H1 (cell line): Measurements from ENCODE around the gene TFDP3. TPM values are rescaled to one million over a fixed set of nuclear protein-coding genes. Genes with fewer than 3 reads are reported as not detected.

Source experiments
- CTCF ChIA-PET: fragments of 300-600 bp; sonication (Branson Sonifier 250); formaldehyde crosslinking; loops from one replicate; lab custom pipeline; 2021; ENCODE audit not compliant: partially characterized antibody; lab: Charles Lee
- POLR2A ChIA-PET: fragments of 300-600 bp; sonication (Branson Sonifier 250); formaldehyde crosslinking; loops from one replicate; lab custom pipeline; 2021; ENCODE audit warnings: inconsistent platforms; ENCODE audit not compliant: partially characterized antibody; lab: Charles Lee
- DNase-seq, 2 experiments: peaks; one replicate each; pipeline versions ENCODE4 v3.0.0 to v3.0.0-alpha.2; 2010 to 2022; ENCODE audit warnings: low spot score in 2 of 2, low read depth in 1 of 2, mixed read lengths in 1 of 2
- FAIRE-seq: peaks from 2 replicates; lab custom pipeline; 2011; peaks lifted over from hg19 to GRCh38; lab: Jason Lieb, UNC
- H2AFZ ChIP-seq: 2 replicates; pipeline ENCODE4 v1.8.1; 2012; ENCODE audit warnings: low read length, inconsistent platforms
- H2AK5ac ChIP-seq: 2 replicates; pipeline ENCODE4 v1.6.1; 2013; ENCODE audit warnings: low read depth, low read length
- H2BK120ac ChIP-seq: replicated peaks from 2 replicates; pipeline ENCODE3; 2013; ENCODE audit warnings: low read depth, low read length, inconsistent platforms
- H2BK12ac ChIP-seq: 2 replicates; pipeline ENCODE4 v1.6.1; 2013; ENCODE audit warnings: low read depth, low read length
- H2BK15ac ChIP-seq: 2 replicates; pipeline ENCODE4 v1.6.1; 2013; ENCODE audit warnings: low read length
- H2BK20ac ChIP-seq: 2 replicates; pipeline ENCODE4 v1.6.1; 2013; ENCODE audit warnings: low read length
- H2BK5ac ChIP-seq: 2 replicates; pipeline ENCODE4 v1.6.1; 2013; ENCODE audit warnings: low read depth, low read length
- H3K14ac ChIP-seq: 2 replicates; pipeline ENCODE4 v1.6.1; 2013; ENCODE audit warnings: inconsistent platforms; ENCODE audit not compliant: insufficient read length
- H3K18ac ChIP-seq: 2 replicates; pipeline ENCODE4 v1.6.1; 2013; ENCODE audit warnings: low read length; ENCODE audit errors: extremely low read depth
- H3K23ac ChIP-seq: 2 replicates; pipeline ENCODE4 v1.6.1; 2013; ENCODE audit warnings: inconsistent platforms; ENCODE audit not compliant: insufficient read length
- H3K23me2 ChIP-seq: 2 replicates; pipeline ENCODE4 v1.6.1; 2013; ENCODE audit warnings: low read depth, low read length
- H3K27ac ChIP-seq: 2 replicates; pipeline ENCODE4 v1.6.1; 2011; ENCODE audit warnings: low read depth, low read length, inconsistent platforms
- H3K27me3 ChIP-seq, 4 experiments: replicated peaks in 1 of 4; 1 replicate in 1 of 4; 2 replicates in 3 of 4; pipeline versions ENCODE4 v1.6.1 to v1.8.1; 2011 to 2013; ENCODE audit warnings: low read length in 3 of 4, mild to moderate bottlenecking in 3 of 4, inconsistent platforms in 2 of 4, mixed read lengths in 2 of 4, moderate library complexity in 1 of 4; ENCODE audit not compliant: control insufficient read depth in 3 of 4, insufficient read depth in 3 of 4; ENCODE audit errors: extremely low read depth in 1 of 4
- H3K36me3 ChIP-seq, 4 experiments: 2 replicates each; pipeline versions ENCODE4 v1.6.1 to v1.8.1; 2011 to 2013; ENCODE audit warnings: mild to moderate bottlenecking in 4 of 4, low read length in 3 of 4, moderate library complexity in 2 of 4, control low read depth in 1 of 4, inconsistent platforms in 1 of 4; ENCODE audit not compliant: insufficient read depth in 4 of 4, control insufficient read depth in 2 of 4
- H3K4ac ChIP-seq: replicated peaks from 2 replicates; pipeline ENCODE3; 2013; ENCODE audit warnings: low read length, low read depth, mixed read lengths, inconsistent platforms; ENCODE audit not compliant: insufficient read length
- H3K4me1 ChIP-seq, 4 experiments: replicated peaks in 1 of 4; 1 replicate in 1 of 4; 2 replicates in 3 of 4; pipeline versions ENCODE4 v1.6.1 to v1.8.1; 2011 to 2013; ENCODE audit warnings: low read length in 3 of 4, inconsistent platforms in 2 of 4, mixed read lengths in 1 of 4; ENCODE audit not compliant: insufficient read depth in 4 of 4, control insufficient read depth in 3 of 4
- H3K4me2 ChIP-seq, 2 experiments: 2 replicates each; pipeline versions ENCODE4 v1.6.1 to v1.8.1; 2011 to 2013; ENCODE audit warnings: low read depth in 2 of 2, low read length in 2 of 2, control low read depth in 1 of 2, inconsistent platforms in 1 of 2, mild to moderate bottlenecking in 1 of 2; ENCODE audit not compliant: insufficient read depth in 1 of 2
- H3K4me3 ChIP-seq, 4 experiments: fragments of 200-600, 300-600 bp in 1 of 4; sonication (generic), shearing (Covaris generic), sonication (Bioruptor Twin) in 1 of 4; 2 replicates each; pipeline versions ENCODE4 v1.5.1 to v1.8.1; 2011 to 2016; ENCODE audit warnings: low read length in 4 of 4, low read depth in 3 of 4, control low read depth in 2 of 4, inconsistent platforms in 2 of 4, mild to moderate bottlenecking in 2 of 4, mixed read lengths in 1 of 4, moderate library complexity in 1 of 4; ENCODE audit not compliant: insufficient read depth in 2 of 4; ENCODE audit errors: extremely low read depth in 1 of 4
- H3K56ac ChIP-seq: replicated peaks from 2 replicates; pipeline ENCODE3; 2013; ENCODE audit warnings: low read depth, mild to moderate bottlenecking, mixed read lengths, low read length, inconsistent platforms; ENCODE audit not compliant: insufficient read length
- H3K79me1 ChIP-seq: 2 replicates; pipeline ENCODE4 v1.6.1; 2013; ENCODE audit warnings: low read depth, low read length, control low read depth
- H3K79me2 ChIP-seq, 2 experiments: 2 replicates each; pipeline versions ENCODE4 v1.6.1 to v1.8.1; 2012 to 2013; ENCODE audit warnings: low read length in 2 of 2, mild to moderate bottlenecking in 2 of 2, inconsistent platforms in 1 of 2; ENCODE audit not compliant: insufficient read depth in 2 of 2, control insufficient read depth in 1 of 2
- H3K9ac ChIP-seq, 4 experiments: replicated peaks in 1 of 4; 1 replicate in 1 of 4; 2 replicates in 3 of 4; pipeline versions ENCODE4 v1.6.1 to v1.8.1; 2011 to 2013; ENCODE audit warnings: low read depth in 3 of 4, low read length in 3 of 4, control low read depth in 2 of 4, mild to moderate bottlenecking in 2 of 4, moderate library complexity in 2 of 4, inconsistent platforms in 1 of 4; ENCODE audit errors: extremely low read depth in 1 of 4
- H3K9me3 ChIP-seq, 2 experiments: 2 replicates each; pipeline versions ENCODE4 v1.6.1 to v1.8.1; 2012 to 2013; ENCODE audit warnings: mild to moderate bottlenecking in 2 of 2, moderate library complexity in 2 of 2, control low read depth in 1 of 2, inconsistent platforms in 1 of 2, low read depth in 1 of 2, low read length in 1 of 2, mixed read lengths in 1 of 2; ENCODE audit not compliant: insufficient read depth in 2 of 2
- H4K20me1 ChIP-seq, 2 experiments: replicated peaks in 1 of 2; 2 replicates each; pipeline versions ENCODE3 to v1.8.1; 2011 to 2013; ENCODE audit warnings: inconsistent platforms in 2 of 2, low read length in 2 of 2, mild to moderate bottlenecking in 1 of 2; ENCODE audit not compliant: insufficient read depth in 2 of 2, control insufficient read depth in 1 of 2
- H4K5ac ChIP-seq: 2 replicates; pipeline ENCODE4 v1.6.1; 2013; ENCODE audit warnings: low read length, low read depth, mixed read lengths, inconsistent platforms; ENCODE audit not compliant: insufficient read length
- H4K8ac ChIP-seq: 2 replicates; pipeline ENCODE4 v1.8.0; 2013; ENCODE audit warnings: mild to moderate bottlenecking, moderate library complexity, low read length, inconsistent platforms; ENCODE audit not compliant: insufficient read depth; ENCODE audit errors: extremely low read depth
- H4K91ac ChIP-seq: replicated peaks from 2 replicates; pipeline ENCODE3; 2013; ENCODE audit warnings: low read length, mixed read lengths, inconsistent platforms; ENCODE audit not compliant: insufficient read length
- ATF2 ChIP-seq: IDR thresholded peaks from 2 replicates; pipeline ENCODE4 v1.6.1; 2012; ENCODE audit warnings: low read length, inconsistent platforms
- BRCA1 ChIP-seq: IDR thresholded peaks from 2 replicates; pipeline ENCODE4 v1.6.1; 2012; ENCODE audit warnings: low read depth, low read length, improper control_type of control experiment
- CREB1 ChIP-seq: IDR thresholded peaks from 2 replicates; pipeline ENCODE4 v1.6.1; 2012; ENCODE audit warnings: inconsistent platforms
- EP300 ChIP-seq, 2 experiments: IDR thresholded peaks; 1 replicate in 1 of 2; 2 replicates in 1 of 2; pipeline ENCODE4 v1.6.1; 2011 to 2012; ENCODE audit warnings: low read depth in 2 of 2, low read length in 2 of 2, mild to moderate bottlenecking in 2 of 2, borderline replicate concordance in 1 of 2, inconsistent platforms in 1 of 2, moderate library complexity in 1 of 2
- EZH2 ChIP-seq: fragments of 200-600 bp; sonication (generic); IDR thresholded peaks from 2 replicates; pipeline ENCODE4 v1.7.1; 2012; ENCODE audit warnings: low read depth, mild to moderate bottlenecking, moderate library complexity, low read length, inconsistent platforms; ENCODE audit not compliant: severe bottlenecking
- GABPA ChIP-seq: IDR thresholded peaks from 2 replicates; pipeline ENCODE4 v1.6.1; 2011; ENCODE audit warnings: mild to moderate bottlenecking, low read length, moderate library complexity, borderline replicate concordance; ENCODE audit not compliant: insufficient read depth
- JUN ChIP-seq: IDR thresholded peaks from 2 replicates; pipeline ENCODE4 v1.6.1; 2011; ENCODE audit warnings: low read depth, mild to moderate bottlenecking, improper control_type of control experiment, low read length
- KDM1A ChIP-seq: fragments of 200-600, 300-600 bp; sonication (generic); IDR thresholded peaks from 2 replicates; pipeline ENCODE4 v1.7.1; 2016; ENCODE audit warnings: mild to moderate bottlenecking, low read length, borderline replicate concordance
- RAD21 ChIP-seq, 2 experiments: IDR thresholded peaks in 1 of 2; conservative IDR thresholded peaks in 1 of 2; 2 replicates each; pipeline ENCODE4 v1.6.1; 2011; ENCODE audit warnings: low read depth in 2 of 2, low read length in 2 of 2, improper control_type of control experiment in 1 of 2, inconsistent platforms in 1 of 2, mild to moderate bottlenecking in 1 of 2, moderate library complexity in 1 of 2
- RNF2 ChIP-seq: fragments of 200-900, 300-1000 bp; sonication (generic); IDR thresholded peaks from 2 replicates; pipeline ENCODE4 v1.7.1; 2016; ENCODE audit warnings: borderline replicate concordance, low read depth, mild to moderate bottlenecking, antibody characterized with exemption, low read length; ENCODE audit not compliant: poor library complexity, severe bottlenecking; ENCODE audit errors: missing control alignments
- SP2 ChIP-seq: IDR thresholded peaks from 2 replicates; pipeline ENCODE4 v1.6.1; 2012; ENCODE audit warnings: mild to moderate bottlenecking, low read length, inconsistent platforms
- TCF12 ChIP-seq: IDR thresholded peaks from 2 replicates; pipeline ENCODE4 v1.6.1; 2011; ENCODE audit warnings: low read depth, mild to moderate bottlenecking, low read length
- WGBS, 2 experiments: shearing (Covaris generic) in 1 of 2; methylation state at CpG; one replicate each; pipeline versions ENCODE4 v1.1.6 to v1.1.7; 2013 to 2015; ENCODE audit warnings: low lambda C conversion rate in 2 of 2, mixed read lengths in 2 of 2, inconsistent platforms in 1 of 2, low coverage in 1 of 2, missing lambda C conversion rate in 1 of 2; ENCODE audit not compliant: insufficient replicate concordance in 2 of 2, insufficient coverage in 1 of 2, insufficient read length in 1 of 2; ENCODE audit errors: extremely low coverage in 1 of 2, missing lambda C conversion rate in 1 of 2; 5-methylcytosine and 5-hydroxymethylcytosine counted together
- polyA plus RNA-seq, 7 experiments: library from polyadenylated mRNA; depleted of rRNA in 3 of 7; stranded (reverse) in 5 of 7; unstranded in 2 of 7; fragments of >200 nt in 5 of 7; fragments of 200-250 nt in 2 of 7; gene quantifications; 1 replicate in 5 of 7; 2 replicates in 1 of 7; 4 replicates in 1 of 7; pipeline versions ENCODE4 v1.2.1 to v1.2.3, GENCODE V29; 2011 to 2013; ENCODE audit warnings: missing spikeins in 2 of 7, mixed read lengths in 2 of 7
- total RNA-seq: library from RNA; stranded (reverse); fragmentation: NEBNext Ultra II Directional; extraction: Animal tissue kit (Norgen Biotek cat#: 25700); gene quantifications from 2 replicates; pipeline ENCODE4 v1.2.1, GENCODE V29; 2021

The TFDP3 gene
- total and polyA plus RNA-seq, 2 of the 8 experiments (the other 6 are each of a cell fraction or from before 2014, with no cell fraction given) = not detected

- ChIA-PET POLR2A (no interaction called here), CTCF (no interaction called here)
- H3K23ac ChIP-seq = no peak overlapping the region
- H3K4me2 ChIP-seq = no peak overlapping the region
- H4K8ac ChIP-seq = no peak overlapping the region
- H2BK5ac ChIP-seq = no peak overlapping the region
- H2BK120ac ChIP-seq = no peak overlapping the region
- H2AK5ac ChIP-seq = no peak overlapping the region
- H4K91ac ChIP-seq = no peak overlapping the region
- H3K56ac ChIP-seq = no peak overlapping the region
- no peak overlapping the region for H3K9ac ChIP-seq
- H3K14ac ChIP-seq = no peak overlapping the region
- H3K79me2 ChIP-seq = no peaks in the 10 kb centered on the region
- no peak overlapping the region for H3K4ac ChIP-seq
- no peak overlapping the region for H4K5ac ChIP-seq
- FAIRE-seq (no peak), DNase-seq (no peak)
- H2BK15ac ChIP-seq = no peak overlapping the region
- no peak overlapping the region for H3K4me3 ChIP-seq
- no peaks in the 10 kb centered on the region for H3K27me3 ChIP-seq
- no peaks in the 10 kb centered on the region for H3K36me3 ChIP-seq
- no peaks in the 10 kb centered on the region for H3K9me3 ChIP-seq
- H3K4me1 ChIP-seq = peaks cover 1 to 11% (median 5%) of the 10 kb centered on the region in 4 experiments; a peak in 6 of 7 replicates
- no peaks in the 10 kb centered on the region for H3K23me2 ChIP-seq
- no peaks in the 10 kb centered on the region for H3K79me1 ChIP-seq
- H2BK20ac ChIP-seq = no peak overlapping the region
- H2BK12ac ChIP-seq = no peak overlapping the region
- H2AFZ ChIP-seq = no peak overlapping the region
- no peak overlapping the region for H3K18ac ChIP-seq
- WGBS, 2 experiments = 94% methylated on average over 2 of the region's 2 CpGs; no CpG with 5 or more reads in 1 of the 2 experiments
- no peak overlapping the region for H3K27ac ChIP-seq
- H4K20me1 ChIP-seq = no peaks in the 10 kb centered on the region
- no peak for TF ChIP-seq CREB1
- no peak for TF ChIP-seq KDM1A
- TF ChIP-seq TCF12 = no peak
- TF ChIP-seq EZH2 = no peak
- no peak for TF ChIP-seq EP300 (IDR thresholded peaks at IDR 0.05; ENCODE audit: borderline replicate concordance in 1 of 2, low read depth in 2 of 2, low read length in 2 of 2)
- TF ChIP-seq ATF2 = no peak
- no peak for TF ChIP-seq SP2
- TF ChIP-seq JUN = no peak
- no peak for TF ChIP-seq BRCA1
- no peak for TF ChIP-seq RNF2
- no peak for TF ChIP-seq RAD21 (IDR thresholded peaks at IDR 0.05 in 1 of 2, conservative IDR thresholded peaks at IDR 0.05 in 1 of 2; ENCODE audit: low read depth in 2 of 2, low read length in 2 of 2)
- no peak for TF ChIP-seq GABPA
Observed at GRCh38 chrX:133267621-133268020, 49.5 kb upstream of the TFDP3 start.
